ENCODE measurements around the gene RNASEH2B. TPM values are rescaled to one million over a fixed set of nuclear protein-coding genes. Genes with fewer than 3 reads are reported as not detected.

Gene RNASEH2B
- total and polyA plus RNA-seq, 2 of the 8 experiments (the other 6 are each of a cell fraction or from before 2014, with no cell fraction given): 19.3 to 43.9 TPM

GRCh38 chr13:50889317-50889716, 20.3 kb upstream of the RNASEH2B start:
- H3K14ac ChIP-seq (ENCODE audit: insufficient read length): no peak overlapping the region
- no peak overlapping the region for H2BK15ac ChIP-seq (ENCODE audit: low read length)
- no peak overlapping the region for H3K9ac ChIP-seq (replicated peaks in 1 of 4; ENCODE audit: extremely low read depth in 1 of 4, low read depth in 3 of 4, low read length in 3 of 4)
- peaks cover 0 to 10% (median 3%) of the 10 kb centered on the region in 4 experiments; a peak in 4 of 7 replicates for H3K4me1 ChIP-seq (replicated peaks in 1 of 4; ENCODE audit: control insufficient read depth in 3 of 4, insufficient read depth in 4 of 4, low read length in 3 of 4)
- ChIA-PET POLR2A (ENCODE audit: partially characterized antibody) (no interaction called here), CTCF (ENCODE audit: partially characterized antibody) (interaction anchor here (3.0 kb wide), 1 partner anchor 23 kb away, joined by 8 read pairs; no protein-coding TSS in a partner anchor)
- H2BK20ac ChIP-seq (ENCODE audit: low read length): no peak overlapping the region
- no peak overlapping the region for H3K4me3 ChIP-seq (ENCODE audit: extremely low read depth in 1 of 4, insufficient read depth in 2 of 4, low read depth in 3 of 4, low read length in 4 of 4)
- no peak overlapping the region for H4K91ac ChIP-seq (replicated peaks; ENCODE audit: insufficient read length, low read length)
- H3K23ac ChIP-seq (ENCODE audit: insufficient read length): no peak overlapping the region
- H3K23me2 ChIP-seq (ENCODE audit: low read depth, low read length): no peaks in the 10 kb centered on the region
- H3K79me1 ChIP-seq (ENCODE audit: low read depth, low read length): no peaks in the 10 kb centered on the region
- H3K18ac ChIP-seq (ENCODE audit: extremely low read depth, low read length): no peak overlapping the region
- H2AFZ ChIP-seq (ENCODE audit: low read length): no peak overlapping the region
- TF ChIP-seq MAX (IDR thresholded peaks at IDR 0.05): no peak
- TF ChIP-seq EGR1 (IDR thresholded peaks at IDR 0.05; ENCODE audit: borderline replicate concordance, low read depth, low read length): no peak
- no peak for TF ChIP-seq NRF1 (IDR thresholded peaks at IDR 0.05; ENCODE audit: low read depth, low read length)
- TF ChIP-seq PHF8 (conservative IDR thresholded peaks at IDR 0.05; ENCODE audit: low read depth, low read length): no peak
- no peak for TF ChIP-seq SUZ12 (IDR thresholded peaks at IDR 0.05; ENCODE audit: low read length)
- no peak for TF ChIP-seq EZH2 (IDR thresholded peaks at IDR 0.05; ENCODE audit: low read depth, low read length, severe bottlenecking)
- TF ChIP-seq POLR2AphosphoS5 (IDR thresholded peaks at IDR 0.05; ENCODE audit: low read depth, low read length): no peak
- TF ChIP-seq SP4 (IDR thresholded peaks at IDR 0.05; ENCODE audit: low read length): no peak
- TF ChIP-seq FOSL1 (IDR thresholded peaks at IDR 0.05; ENCODE audit: insufficient read depth, low read depth, low read length): no peak
- no peak for TF ChIP-seq CBX8 (IDR thresholded peaks at IDR 0.05; ENCODE audit: borderline replicate concordance, low read depth, low read length)
- TF ChIP-seq RNF2 (IDR thresholded peaks at IDR 0.05; ENCODE audit: borderline replicate concordance, low read depth, low read length, missing control alignments, poor library complexity, severe bottlenecking): no peak
- TF ChIP-seq GABPA (IDR thresholded peaks at IDR 0.05; ENCODE audit: borderline replicate concordance, insufficient read depth, low read length): no peak
- H2BK5ac ChIP-seq (ENCODE audit: low read depth, low read length): no peak overlapping the region
- FAIRE-seq (no peak), DNase-seq (ENCODE audit: low read depth in 1 of 2, low spot score in 2 of 2) (no peak)
- WGBS, 2 experiments (ENCODE audit: extremely low coverage in 1 of 2, insufficient coverage in 1 of 2, insufficient read length in 1 of 2, insufficient replicate concordance in 2 of 2, low coverage in 1 of 2, low lambda C conversion rate in 2 of 2, missing lambda C conversion rate in 1 of 2): 95% methylated on average over 1 of the region's 1 CpG; no CpG with 5 or more reads in 1 of the 2 experiments
- H2BK12ac ChIP-seq (ENCODE audit: low read depth, low read length): no peak overlapping the region
- no peak overlapping the region for H3K27ac ChIP-seq (ENCODE audit: low read depth, low read length)
- no peak overlapping the region for H4K5ac ChIP-seq (ENCODE audit: insufficient read length, low read depth, low read length)
- no peak overlapping the region for H3K56ac ChIP-seq (replicated peaks; ENCODE audit: insufficient read length, low read depth, low read length)
- no peak overlapping the region for H2BK120ac ChIP-seq (replicated peaks; ENCODE audit: low read depth, low read length)
- H3K9me3 ChIP-seq (ENCODE audit: insufficient read depth in 2 of 2, low read depth in 1 of 2, low read length in 1 of 2): no peaks in the 10 kb centered on the region; a peak in 1 of 4 replicates
- H3K36me3 ChIP-seq (ENCODE audit: control insufficient read depth in 2 of 4, insufficient read depth in 4 of 4, low read length in 3 of 4): no peaks in the 10 kb centered on the region
- no peaks in the 10 kb centered on the region for H3K79me2 ChIP-seq (ENCODE audit: control insufficient read depth in 1 of 2, insufficient read depth in 2 of 2, low read length in 2 of 2)
- H4K8ac ChIP-seq (ENCODE audit: extremely low read depth, insufficient read depth, low read length): no peak overlapping the region
- no peak overlapping the region for H3K4me2 ChIP-seq (ENCODE audit: insufficient read depth in 1 of 2, low read depth in 2 of 2, low read length in 2 of 2)
- H2AK5ac ChIP-seq (ENCODE audit: low read depth, low read length): no peak overlapping the region
- H3K4ac ChIP-seq (replicated peaks; ENCODE audit: insufficient read length, low read depth, low read length): no peak overlapping the region
- H4K20me1 ChIP-seq (replicated peaks in 1 of 2; ENCODE audit: control insufficient read depth in 1 of 2, insufficient read depth in 2 of 2, low read length in 2 of 2): no peaks in the 10 kb centered on the region
- H3K27me3 ChIP-seq (replicated peaks in 1 of 4; ENCODE audit: control insufficient read depth in 3 of 4, extremely low read depth in 1 of 4, insufficient read depth in 3 of 4, low read length in 3 of 4): no peaks in the 10 kb centered on the region

All from H1 (cell line).